T1000 (cell line): ENCODE data around the gene FAS.
A peak's percentile ranks its signal among the peaks of the same experiment; 100 is the strongest.

Experiments used
- DNase-seq: peaks from one replicate; lab custom pipeline; 2025; ENCODE audit warnings: mixed read lengths; lab: John Stamatoyannopoulos, UW

FAS gene

DNA sequence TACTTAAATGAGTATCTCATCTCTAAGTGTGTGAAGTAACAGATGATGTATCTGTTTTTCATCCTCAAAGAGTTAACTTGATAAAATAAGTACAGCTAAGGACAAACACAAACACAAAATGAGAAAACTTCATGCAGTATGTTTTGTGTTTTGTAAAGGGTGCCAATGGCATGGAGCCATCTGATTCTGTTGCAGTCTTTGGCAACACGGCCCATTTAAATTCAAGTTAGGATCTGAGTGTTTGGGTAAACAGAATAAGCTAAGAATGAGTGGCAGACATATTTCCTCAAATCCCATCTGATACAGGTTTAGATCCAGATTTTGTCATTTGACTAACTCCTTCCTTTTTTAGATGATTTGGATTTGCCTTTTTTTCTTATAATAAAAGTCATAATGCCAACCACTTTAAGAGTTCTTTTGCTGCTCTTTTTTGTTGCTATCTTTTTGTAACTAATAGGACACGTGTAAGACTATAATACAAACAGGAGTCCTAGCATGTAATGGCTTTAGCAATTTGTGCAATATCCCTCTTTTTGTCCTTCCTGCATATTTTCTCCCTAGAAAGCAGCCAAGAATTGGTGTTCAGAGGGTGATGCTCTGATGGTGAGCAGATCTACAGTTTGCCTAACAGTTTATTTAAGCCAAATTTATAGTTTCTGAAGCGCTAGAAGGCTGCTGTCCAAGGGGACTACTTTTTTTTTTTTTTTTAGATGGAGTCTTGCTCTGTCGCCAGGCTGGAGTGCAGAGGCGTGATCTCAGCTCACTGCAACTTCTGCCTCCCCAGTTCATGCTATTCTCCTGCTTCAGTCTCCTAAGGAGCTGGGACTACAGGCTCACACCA, 19.2 kb upstream of the FAS start:
- DNase-seq: no peak

DNA sequence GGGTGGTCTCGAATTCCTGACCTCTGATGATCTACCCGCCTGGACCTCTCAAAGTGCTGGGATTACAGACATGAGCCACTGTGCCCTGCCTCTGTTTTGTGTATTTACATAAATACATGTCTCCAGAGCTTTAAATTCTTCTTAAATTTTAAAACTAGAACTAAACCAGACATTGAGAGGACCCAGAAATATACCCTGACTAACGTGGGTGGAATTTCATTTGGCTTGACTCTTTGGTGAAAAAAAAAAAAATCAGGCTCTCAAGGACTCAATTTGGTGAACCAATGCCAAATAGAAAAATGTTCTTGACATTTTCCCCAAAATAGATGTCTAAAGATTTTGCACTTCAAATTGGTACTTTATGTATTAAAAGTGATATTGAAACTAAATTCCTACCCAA, 16.6 kb upstream of the FAS start:
- no peak for DNase-seq

DNA sequence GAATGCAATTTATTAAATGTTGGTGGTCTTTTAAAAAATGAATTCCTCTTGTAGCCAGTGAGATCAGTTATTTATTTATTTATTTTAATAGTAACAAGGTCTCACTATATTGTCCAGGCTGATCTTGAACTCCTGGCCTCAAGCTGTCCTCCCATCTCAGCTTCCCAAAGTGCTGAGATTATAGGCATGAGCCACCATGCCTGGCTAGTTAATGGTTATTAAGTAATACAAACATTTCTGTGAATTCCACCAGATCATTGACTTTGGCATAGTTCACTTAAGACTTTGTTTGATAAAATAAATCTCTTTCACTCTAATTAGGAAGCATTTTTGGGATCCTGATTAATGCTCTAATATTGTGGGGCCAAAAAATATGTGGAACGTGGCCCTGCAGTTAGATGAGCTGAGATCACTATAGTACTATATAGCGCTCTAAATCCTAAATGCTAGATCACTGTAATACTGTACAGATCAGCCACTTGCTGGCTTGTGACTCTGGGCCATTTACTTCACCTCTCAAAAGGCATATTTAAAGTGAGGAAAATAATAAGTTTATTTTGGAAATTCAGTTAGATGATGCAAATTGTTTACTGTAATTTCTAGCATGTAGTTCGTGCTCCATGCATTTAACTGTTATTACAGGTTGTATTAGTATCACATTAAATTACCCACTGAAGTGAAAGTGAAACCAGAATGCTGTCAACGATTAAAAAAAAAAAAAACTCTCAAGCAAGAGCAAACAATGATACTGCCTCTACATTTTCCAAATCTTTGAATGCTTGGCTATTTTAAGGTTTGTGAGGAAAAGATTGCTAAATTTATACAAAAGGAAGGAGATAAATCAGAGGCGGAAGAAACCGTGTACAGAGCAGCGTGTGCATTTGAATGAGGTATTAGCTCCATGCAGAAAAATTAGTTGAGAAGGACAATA, 15.9 kb upstream of the FAS start:
- no peak for DNase-seq

DNA sequence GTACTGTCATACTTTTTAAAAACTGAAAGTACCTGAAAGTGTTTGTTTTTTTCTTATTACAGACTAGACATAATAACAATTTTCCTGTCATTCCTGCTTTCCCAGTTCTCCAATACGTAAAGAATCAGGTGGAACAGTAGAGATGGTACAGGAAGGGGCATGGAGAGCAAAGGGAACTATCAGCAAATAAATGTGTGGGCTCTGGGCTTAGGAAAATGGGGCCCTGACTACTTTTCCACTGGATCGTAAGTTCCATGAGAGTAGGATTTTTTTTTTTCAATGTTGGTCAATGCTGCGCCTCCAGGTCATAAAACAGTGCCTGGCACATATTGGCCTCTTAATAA, 15.2 kb upstream of the FAS start:
- DNase-seq: no peak

DNA sequence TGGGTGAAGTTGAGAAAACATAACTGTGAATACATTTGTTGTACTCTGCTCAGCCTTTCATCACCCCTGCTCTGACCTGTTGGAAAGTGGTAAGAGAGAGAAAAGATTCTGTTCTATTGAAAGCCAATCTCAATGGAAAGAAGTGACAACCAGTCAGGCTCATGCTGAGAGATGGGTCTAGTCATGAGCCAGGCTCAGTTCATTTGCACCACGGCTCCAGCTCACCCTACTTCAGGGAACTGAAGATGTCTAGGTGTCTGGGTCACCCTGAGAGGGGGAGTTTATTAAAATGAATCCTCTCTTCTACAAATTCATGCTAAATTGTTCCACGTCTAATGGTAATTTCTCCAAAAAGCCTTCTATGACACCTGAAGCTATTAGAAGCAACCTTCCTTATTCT, 12.1 kb upstream of the FAS start:
- no peak for DNase-seq

DNA sequence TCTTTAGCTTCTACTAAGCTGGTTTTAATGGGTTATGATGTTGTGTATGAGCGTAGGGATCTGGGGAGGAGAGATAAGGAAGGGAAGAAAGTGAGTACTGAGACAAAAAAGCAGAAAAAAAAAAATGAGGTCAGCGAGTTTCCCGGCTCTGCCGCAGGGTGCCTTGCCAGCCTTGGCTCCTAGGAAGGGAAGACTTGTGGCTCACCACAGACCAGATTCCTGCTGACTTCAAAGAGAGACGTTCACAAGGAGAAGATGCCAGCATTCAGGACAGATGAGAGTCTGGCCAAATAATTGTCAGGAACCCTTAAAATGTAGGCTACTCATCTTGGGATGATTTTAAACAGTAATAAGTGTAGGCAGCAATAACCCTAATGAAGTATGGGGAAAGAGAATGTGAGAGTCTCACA, 11.4 kb upstream of the FAS start:
- DNase-seq: peak; percentile 69

DNA sequence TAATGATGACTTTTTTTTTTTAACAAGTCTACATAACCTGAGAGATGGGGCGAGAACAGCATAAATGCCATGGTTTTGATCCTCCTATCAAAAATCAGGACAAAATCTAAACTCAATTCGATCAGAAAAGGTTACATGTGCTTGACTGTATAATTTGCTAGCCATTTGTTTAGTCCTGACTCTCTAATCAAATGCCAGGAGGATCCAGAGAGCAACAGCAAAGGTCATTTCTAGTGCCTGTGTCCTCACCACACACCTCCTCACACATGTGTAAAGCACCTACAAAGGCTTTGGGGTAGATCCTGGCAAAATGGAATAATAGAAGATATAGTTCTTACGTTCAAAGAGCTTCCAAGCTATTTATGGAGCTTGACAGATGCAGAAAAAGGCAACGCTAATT, 11.0 kb upstream of the FAS start:
- no peak for DNase-seq

DNA sequence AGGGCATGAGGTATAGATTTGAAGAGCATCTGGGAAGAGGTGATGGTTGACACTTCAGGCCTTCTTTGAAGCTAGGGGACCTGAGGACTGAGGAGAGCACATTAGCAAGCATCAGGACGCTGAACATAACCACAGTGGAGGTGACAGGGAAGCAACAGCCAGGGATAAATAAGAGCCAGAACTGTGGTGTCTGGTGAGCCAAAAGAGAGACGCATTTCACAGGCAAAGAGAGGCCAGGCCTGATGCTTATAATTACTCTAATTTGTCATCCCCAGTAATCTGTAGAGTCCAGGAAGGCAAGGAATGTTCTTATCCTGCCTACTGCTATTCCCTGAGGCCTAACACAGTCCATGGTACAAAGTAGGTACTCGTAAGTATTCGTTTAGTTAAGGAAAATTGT, 10.4 kb upstream of the FAS start:
- DNase-seq: no peak

DNA sequence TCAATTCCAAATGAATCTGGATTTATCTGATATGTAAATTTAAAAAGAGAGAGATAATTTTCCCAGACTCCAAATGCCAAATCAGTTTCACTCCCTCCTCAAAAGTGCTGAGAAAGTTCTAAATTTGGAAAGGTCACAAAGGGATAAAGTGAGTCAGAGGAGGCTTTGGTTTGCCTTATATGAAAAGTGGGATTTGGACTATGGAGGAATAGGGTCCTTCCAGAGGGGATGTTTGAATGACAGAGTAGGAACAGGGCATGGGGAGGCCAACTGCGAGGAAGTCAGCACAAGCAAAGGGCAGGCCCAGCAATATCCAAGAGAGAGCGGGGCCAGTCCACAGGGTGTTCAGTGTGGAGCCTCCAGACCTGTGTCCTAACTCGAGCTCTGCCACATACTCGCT, 9.8 kb upstream of the FAS start:
- no peak for DNase-seq

DNA sequence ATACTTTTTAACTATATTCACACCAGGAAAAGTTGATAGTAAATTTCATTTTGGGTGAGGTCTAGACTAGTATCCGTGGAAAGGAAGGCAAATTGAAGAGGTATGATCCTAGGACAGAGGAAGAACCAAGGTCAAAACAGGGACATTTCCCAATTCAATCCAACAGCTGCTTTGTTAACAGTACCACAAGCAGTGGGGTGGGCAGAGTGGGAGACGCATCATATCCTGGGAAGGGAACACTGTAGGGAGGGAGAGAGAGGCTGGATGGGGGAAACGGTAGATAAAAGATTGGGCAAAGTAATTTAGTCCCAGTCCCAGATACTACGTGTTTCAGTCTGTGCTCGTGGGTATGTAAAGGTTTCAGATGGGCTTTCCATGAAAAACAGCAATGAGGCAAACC, 9.2 kb upstream of the FAS start:
- no peak for DNase-seq

DNA sequence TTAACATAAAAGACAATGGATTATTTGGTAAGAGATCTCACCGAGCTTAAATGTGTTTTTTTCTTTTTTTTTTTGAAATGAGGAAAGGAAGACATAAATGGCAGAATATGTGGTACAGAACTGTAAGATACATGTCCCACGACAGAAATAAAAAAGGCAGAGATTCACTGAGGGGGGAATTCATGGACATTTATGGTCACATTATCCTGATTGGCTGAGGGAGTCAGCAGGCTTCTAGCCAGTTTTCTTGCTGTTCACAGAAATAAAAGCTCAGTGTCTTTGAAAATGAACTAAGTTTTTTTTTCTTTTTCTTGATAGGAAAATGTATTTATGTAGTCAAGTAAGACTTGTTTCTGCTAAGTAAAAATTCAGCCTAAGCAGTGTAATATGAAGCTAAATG, 8.2 kb upstream of the FAS start:
- DNase-seq: no peak

DNA sequence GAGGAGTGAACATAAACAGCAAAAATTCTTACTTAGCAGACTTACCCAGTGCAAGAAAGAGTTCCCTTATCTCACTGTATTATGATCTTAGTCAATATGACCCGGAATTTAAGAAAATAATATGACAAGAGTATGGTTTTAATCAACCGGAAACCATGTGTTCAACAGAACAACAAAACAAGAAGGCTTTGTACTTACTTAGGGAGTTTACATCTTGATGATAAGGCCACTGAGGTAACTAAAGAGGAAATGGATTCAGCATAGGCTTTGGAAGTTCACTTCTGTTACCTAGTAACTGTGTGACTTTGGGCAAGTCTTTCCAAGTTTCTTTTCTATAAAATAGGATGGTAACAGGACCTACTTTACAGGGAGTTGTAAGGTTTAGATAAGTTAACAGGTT, 7.4 kb upstream of the FAS start:
- no peak for DNase-seq

DNA sequence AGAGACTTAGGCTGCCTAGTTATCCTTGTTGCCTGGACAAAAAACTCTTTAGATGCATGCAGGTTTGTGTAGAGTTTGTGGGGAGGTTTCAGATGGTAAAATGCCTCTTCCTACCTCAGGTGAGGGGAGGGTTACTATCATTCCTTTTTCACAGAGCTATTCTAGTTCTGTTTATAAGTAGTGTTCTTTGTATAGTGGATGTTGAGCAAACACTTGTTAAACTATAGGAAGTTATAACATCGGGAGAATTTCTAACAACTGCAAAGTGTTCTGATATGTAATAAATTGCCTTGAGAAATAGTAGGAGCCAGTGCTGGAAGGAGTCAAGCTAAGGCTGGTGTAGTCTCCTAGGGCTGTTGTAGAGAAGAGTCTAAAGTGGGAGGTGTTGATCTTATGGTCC, 6.7 kb upstream of the FAS start:
- DNase-seq: no peak

DNA sequence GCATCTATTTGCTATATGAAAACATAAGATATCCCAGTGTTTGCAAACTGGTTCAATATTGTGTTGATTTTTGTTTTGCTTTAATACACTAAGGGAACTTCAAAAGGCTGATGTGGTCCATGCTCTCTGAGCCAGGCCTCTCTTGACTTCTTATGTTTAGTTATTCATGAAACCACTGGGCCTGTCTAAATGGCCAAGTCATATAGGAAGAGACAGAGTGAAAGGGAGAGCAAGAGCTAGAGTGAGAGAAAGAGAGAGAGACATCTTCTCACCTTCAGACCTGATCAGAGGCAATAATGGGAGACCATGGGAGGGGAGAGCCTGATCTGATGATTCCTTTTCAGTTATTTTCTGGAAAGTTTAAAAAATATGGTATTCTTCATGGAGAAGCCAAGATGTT, 6.1 kb upstream of the FAS start:
- DNase-seq: no peak

DNA sequence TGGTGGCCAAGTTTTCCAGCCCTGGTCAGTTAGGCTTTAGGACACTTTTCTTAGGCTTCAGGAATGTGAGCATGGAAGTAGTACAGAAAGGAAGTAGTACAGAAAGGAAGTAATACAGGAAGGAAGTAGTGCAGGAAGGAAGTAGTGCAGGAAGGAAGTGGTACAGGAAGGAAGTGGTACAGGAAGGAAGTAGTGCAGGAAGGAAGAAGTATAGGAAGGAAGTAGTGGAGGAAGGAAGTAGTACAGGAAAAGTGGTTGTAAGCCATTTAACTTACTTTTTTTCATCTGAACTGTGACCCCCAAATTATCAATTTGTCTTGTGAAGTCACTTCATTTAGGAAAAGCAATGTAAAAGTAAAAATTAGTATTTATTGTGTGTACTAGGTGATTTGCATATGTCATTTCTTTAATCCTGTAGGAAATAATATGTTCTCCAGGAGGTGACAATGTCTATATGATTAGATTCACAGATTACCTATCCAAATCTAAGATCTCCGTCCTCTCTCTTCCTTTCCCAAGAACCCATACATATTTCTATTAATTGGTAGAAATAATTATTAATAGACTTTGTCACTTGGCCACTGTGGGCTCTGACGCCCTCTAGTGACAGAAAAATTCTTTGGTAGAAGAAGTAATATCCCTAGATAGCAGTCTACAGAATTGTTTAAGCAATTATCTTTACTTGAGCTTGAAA, 3.9 kb upstream of the FAS start:
- DNase-seq: no peak

DNA sequence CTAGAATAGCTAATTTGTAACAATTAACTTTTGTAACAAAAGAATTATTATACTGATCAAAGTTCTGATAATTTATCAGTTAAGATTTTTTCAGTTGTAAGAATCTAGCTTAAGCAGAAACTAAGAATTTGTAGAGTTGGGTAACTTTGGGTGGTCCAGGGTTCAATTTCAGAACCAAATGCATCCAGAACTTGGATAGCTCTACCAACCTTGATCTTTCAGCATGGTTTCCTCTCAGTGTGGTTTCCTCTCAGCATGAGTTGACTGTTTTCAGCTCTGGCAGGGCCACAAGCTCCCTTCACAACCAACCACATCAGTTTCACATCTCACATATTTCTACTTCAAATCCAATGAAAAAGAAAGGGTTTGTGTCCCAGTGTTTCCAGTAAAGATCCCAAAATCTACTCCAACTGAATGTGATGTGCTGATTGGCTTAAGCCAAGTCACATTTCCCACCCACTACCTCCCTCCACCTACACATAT, 3.3 kb upstream of the FAS start:
- DNase-seq: no peak

DNA sequence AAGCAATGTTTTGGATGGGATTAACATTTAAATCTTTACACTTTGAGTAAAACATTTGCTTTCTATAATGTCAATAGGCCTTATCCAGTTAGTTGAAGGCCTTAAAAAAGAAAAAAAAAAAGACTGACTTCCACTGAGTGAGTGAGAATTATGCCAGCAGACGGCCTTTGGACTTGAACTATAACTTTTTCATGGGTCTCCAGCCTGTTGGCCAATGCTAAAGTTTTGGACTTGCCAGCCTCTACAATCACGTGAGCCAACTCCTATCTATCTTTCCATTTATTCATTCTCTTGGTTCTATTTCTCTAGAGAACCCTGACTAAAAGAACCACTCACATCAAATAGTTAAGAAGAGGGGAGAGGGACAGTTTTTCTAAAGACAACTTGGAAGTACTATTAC, 2.8 kb upstream of the FAS start:
- no peak for DNase-seq

DNA sequence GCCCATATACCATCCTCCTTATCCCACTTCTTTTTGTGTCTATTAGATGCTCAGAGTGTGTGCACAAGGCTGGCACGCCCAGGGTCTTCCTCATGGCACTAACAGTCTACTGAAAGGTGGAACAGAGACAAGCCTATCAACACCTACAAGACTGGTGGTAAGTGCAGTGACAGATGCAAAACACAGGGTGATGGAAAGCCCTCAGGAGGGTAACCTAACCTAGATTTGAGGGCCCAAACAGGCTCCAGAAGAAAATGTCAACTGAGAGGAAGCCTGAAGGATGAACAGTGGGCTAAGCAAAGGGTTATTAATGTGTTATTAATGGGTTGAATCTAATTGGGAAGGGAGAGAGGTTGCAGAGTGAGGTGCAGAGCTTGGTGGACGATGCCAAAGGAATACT, 1.2 kb upstream of the FAS start:
- no peak for DNase-seq

DNA sequence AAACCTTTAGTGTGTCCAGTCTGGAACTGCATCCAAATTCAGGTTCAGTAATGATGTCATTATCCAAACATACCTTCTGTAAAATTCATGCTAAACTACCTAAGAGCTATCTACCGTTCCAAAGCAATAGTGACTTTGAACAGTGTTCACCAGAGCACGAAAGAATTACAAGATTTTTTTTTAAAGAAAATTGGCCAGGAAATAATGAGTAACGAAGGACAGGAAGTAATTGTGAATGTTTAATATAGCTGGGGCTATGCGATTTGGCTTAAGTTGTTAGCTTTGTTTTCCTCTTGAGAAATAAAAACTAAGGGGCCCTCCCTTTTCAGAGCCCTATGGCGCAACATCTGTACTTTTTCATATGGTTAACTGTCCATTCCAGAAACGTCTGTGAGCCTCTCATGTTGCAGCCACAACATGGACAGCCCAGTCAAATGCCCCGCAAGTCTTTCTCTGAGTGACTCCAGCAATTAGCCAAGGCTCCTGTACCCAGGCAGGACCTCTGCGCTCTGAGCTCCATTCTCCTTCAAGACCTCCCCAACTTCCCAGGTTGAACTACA, 694 bp upstream of the FAS start:
- DNase-seq: no peak

DNA sequence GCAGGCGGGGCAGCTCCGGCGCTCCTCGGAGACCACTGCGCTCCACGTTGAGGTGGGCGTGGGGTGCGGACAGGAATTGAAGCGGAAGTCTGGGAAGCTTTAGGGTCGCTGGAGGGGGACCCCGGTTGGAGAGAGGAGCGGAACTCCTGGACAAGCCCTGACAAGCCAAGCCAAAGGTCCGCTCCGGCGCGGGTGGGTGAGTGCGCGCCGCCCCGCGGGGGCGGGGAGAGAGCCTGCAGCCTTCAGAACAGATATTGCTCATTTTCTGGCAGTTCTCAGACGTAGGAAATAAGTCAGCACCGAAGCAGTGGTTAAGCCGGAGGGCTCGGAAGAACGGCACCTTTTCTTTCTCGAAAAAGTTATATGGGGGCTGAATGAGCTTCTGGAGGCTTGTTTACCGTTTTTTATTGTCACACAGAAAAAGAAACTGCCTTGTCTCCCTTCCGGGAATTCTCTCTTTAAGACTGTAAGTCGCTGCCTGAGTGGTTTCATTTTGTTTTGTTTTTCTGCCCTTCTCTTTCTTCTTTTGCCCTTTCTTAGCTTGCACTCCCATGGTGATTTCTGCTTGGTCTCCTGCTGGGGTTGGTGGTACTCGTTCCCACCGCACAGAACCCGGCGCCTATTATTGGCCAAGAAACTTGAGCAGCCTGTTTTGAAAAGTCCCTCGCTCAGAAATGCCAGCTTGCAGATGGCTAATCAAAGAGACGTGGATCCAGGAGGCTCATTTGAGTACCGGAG, 732 bp downstream of the FAS start:
- DNase-seq: peak; percentile 20

DNA sequence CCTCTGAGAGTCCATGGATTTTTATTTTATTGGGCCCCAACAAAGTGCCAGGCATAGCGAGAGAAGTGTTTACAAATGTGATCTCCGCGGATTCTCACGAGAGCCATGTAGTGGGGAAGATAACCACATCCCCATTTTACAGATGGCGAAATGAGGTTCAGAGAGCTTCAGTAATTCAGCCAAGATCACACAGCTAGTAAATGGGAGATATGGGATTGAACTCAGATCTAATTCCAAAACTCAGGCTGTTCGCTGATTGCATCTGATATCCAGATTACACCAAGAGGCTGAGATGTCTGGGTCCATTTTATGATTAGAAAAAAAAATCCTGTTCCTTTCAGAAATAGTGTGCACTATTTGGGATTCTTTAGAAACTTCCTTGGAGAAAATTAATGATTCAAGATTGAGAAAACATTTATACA, 1.3 kb downstream of the FAS start:
- no peak for DNase-seq
